ENCODE measurements around the gene CDH23.

DNA sequence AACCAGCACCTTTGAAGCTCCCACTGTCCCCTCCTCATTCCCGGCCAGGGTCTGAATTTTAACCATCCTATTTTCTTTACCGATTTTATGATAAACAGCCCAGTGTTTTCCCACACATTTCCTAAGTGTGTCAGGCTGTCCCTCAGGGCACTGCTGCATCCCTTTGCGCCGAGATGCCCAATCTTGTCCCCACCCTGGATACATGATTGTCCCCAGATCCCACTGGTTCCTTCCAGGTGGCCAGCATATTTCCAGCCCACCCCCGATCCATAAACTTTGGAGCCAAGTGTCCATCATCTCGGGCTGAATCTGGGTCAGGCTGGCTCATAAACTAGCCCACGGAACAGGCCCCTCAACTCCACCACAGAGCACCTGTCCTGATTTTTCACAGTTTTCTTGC, 137.2 kb downstream of the CDH23 start:
- TF ChIP-seq YY1 (IDR thresholded peaks at IDR 0.05; ENCODE audit: insufficient read depth, insufficient read length) = no peak
- TF ChIP-seq SUZ12 (IDR thresholded peaks at IDR 0.05; ENCODE audit: extremely low read depth, insufficient read depth, insufficient read length) = no peak

All from NT2/D1 (cell line).